ENCODE data around the gene DDTL.
"Not testable (repeated sequence)": the region's sequence is repeated elsewhere in the genome, so short reads cannot be mapped to it uniquely, and the experiment has no call there.

DNA sequence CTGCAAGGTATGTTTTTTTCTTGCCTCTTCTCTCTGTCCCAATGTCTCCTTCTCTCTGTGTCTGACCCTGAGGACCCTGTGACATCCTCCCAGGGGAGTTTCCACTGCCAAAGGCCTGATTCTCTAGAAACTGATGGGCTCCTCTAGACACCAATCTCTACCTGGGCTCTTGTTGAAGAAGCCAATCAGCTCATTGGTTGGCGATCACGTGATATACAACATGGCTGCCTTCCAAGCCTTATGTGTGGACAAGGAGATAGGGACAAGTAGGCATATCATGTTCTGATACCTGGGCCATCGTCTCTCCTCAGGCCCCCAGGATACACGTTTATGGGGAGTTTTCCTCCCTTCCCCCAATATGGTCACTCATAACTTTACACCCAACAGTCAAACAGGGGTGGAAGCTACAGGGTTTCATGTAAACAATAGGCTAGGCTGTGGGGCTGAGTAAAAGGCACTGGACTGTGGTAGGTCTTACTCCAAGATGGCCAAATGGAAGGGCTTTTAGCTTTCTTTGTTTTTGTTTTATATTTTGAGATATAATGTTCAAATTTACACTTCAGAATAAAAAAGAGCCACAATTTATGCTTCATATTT is 27.0 kb downstream of the DDTL start:
- TF ChIP-seq, protein P1, sequence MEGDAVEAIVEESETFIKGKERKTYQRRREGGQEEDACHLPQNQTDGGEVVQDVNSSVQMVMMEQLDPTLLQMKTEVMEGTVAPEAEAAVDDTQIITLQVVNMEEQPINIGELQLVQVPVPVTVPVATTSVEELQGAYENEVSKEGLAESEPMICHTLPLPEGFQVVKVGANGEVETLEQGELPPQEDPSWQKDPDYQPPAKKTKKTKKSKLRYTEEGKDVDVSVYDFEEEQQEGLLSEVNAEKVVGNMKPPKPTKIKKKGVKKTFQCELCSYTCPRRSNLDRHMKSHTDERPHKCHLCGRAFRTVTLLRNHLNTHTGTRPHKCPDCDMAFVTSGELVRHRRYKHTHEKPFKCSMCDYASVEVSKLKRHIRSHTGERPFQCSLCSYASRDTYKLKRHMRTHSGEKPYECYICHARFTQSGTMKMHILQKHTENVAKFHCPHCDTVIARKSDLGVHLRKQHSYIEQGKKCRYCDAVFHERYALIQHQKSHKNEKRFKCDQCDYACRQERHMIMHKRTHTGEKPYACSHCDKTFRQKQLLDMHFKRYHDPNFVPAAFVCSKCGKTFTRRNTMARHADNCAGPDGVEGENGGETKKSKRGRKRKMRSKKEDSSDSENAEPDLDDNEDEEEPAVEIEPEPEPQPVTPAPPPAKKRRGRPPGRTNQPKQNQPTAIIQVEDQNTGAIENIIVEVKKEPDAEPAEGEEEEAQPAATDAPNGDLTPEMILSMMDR (IDR thresholded peaks at IDR 0.05), result not testable (repeated sequence)
- TF ChIP-seq POLR2AphosphoS5, EP300 (IDR thresholded peaks at IDR 0.05): not testable (repeated sequence)

Measured in upper lobe of left lung (tissue), 4 donors.